ENCODE data around the gene RIC8B.

DNA sequence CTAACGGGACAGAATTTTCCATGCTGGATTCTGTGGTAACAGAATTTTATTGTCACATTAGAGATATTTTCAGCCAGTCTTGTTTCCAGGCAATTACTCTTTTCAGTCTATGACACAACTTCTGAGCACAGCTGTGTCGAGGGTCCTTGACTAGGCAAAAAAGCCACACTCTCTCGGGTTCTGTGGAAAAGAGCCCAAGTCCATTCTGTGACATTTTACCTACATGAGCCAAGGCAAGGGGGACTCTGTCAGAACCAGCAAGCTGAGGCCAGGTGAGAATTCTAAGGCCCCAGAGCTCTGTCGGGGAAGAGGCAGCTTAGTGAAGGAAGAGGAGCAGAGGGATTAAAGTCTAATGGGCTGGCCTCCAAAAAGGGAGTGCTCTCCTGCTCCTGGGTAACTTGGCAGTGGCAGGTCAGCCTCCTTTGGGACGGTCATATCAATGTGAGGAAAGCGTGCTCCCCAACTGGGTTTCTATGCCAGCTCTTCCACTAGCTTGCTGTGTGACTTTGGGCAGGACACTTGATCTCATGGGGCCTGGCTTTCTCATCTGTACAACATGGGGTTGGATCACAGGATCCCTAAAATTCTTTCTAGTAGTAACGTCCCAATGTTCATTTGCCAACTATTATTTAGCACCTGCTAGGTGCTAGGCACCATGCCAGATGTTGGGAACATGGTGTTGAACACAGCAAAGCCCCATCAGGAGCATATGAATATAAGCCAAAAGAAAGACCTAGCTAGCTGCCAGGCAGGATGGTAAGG is 16.0 kb upstream of the RIC8B start:
- TF ChIP-seq, protein P1, sequence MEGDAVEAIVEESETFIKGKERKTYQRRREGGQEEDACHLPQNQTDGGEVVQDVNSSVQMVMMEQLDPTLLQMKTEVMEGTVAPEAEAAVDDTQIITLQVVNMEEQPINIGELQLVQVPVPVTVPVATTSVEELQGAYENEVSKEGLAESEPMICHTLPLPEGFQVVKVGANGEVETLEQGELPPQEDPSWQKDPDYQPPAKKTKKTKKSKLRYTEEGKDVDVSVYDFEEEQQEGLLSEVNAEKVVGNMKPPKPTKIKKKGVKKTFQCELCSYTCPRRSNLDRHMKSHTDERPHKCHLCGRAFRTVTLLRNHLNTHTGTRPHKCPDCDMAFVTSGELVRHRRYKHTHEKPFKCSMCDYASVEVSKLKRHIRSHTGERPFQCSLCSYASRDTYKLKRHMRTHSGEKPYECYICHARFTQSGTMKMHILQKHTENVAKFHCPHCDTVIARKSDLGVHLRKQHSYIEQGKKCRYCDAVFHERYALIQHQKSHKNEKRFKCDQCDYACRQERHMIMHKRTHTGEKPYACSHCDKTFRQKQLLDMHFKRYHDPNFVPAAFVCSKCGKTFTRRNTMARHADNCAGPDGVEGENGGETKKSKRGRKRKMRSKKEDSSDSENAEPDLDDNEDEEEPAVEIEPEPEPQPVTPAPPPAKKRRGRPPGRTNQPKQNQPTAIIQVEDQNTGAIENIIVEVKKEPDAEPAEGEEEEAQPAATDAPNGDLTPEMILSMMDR (IDR thresholded peaks at IDR 0.05): no peak
- TF ChIP-seq POLR2A (IDR thresholded peaks at IDR 0.05): no peak
- TF ChIP-seq EP300 (IDR thresholded peaks at IDR 0.05; ENCODE audit: low read depth): no peak

Measured in transverse colon (tissue), 3 donors.